Mesendoderm (in vitro differentiated cells): ENCODE results near the gene TCF12.

Source experiments
- DNase-seq: peaks from one replicate; pipeline ENCODE4 v3.0.0; 2013
- H2AK5ac ChIP-seq: 2 replicates; pipeline ENCODE4 v1.6.1; 2013; ENCODE audit warnings: low read length, inconsistent platforms
- H2BK120ac ChIP-seq: 2 replicates; pipeline ENCODE4 v1.6.1; 2013; ENCODE audit warnings: low read depth, mild to moderate bottlenecking, low read length, moderate library complexity, mixed read lengths
- H2BK15ac ChIP-seq: replicated peaks from 2 replicates; pipeline ENCODE4 v1.6.1; 2013; ENCODE audit warnings: low read depth, mild to moderate bottlenecking, moderate library complexity
- H2BK5ac ChIP-seq: 2 replicates; pipeline ENCODE4 v1.6.1; 2013; ENCODE audit warnings: low read length, inconsistent platforms
- H3K18ac ChIP-seq: 2 replicates; pipeline ENCODE4 v1.6.1; 2013; ENCODE audit warnings: mild to moderate bottlenecking, low read length, mixed read lengths
- H3K23ac ChIP-seq: one replicate; pipeline ENCODE4 v1.6.1; 2013; ENCODE audit warnings: low read length
- H3K27ac ChIP-seq: 2 replicates; pipeline ENCODE4 v1.5.1; 2013; ENCODE audit warnings: low read depth, mild to moderate bottlenecking, inconsistent platforms, low read length, moderate library complexity
- H3K27me3 ChIP-seq: 2 replicates; pipeline ENCODE4 v1.6.1; 2013; ENCODE audit warnings: low read length, control low read depth, mild to moderate bottlenecking, inconsistent platforms; ENCODE audit not compliant: insufficient read depth, poor library complexity
- H3K36me3 ChIP-seq: 2 replicates; pipeline ENCODE4 v1.6.1; 2013; ENCODE audit warnings: low read length, inconsistent platforms; ENCODE audit not compliant: control insufficient read depth, insufficient read depth
- H3K4ac ChIP-seq: one replicate; pipeline ENCODE4 v1.6.1; 2013; ENCODE audit warnings: low read depth, mild to moderate bottlenecking, low read length, moderate library complexity
- H3K4me1 ChIP-seq: 2 replicates; pipeline ENCODE4 v1.6.1; 2013; ENCODE audit warnings: low read depth, low read length, inconsistent platforms; ENCODE audit not compliant: control insufficient read depth
- H3K4me2 ChIP-seq: 2 replicates; pipeline ENCODE4 v1.6.1; 2013; ENCODE audit warnings: low read length
- H3K4me3 ChIP-seq: 2 replicates; pipeline ENCODE4 v1.5.1; 2013; ENCODE audit warnings: mild to moderate bottlenecking, low read length
- H3K56ac ChIP-seq: one replicate; pipeline ENCODE4 v1.6.1; 2013; ENCODE audit warnings: low read length
- H3K79me1 ChIP-seq: 2 replicates; pipeline ENCODE4 v1.6.1; 2013; ENCODE audit warnings: low read length, inconsistent platforms
- H3K79me2 ChIP-seq: 2 replicates; pipeline ENCODE4 v1.6.1; 2013; ENCODE audit warnings: mild to moderate bottlenecking, low read length; ENCODE audit not compliant: control insufficient read depth, insufficient read depth
- H3K9ac ChIP-seq: 2 replicates; pipeline ENCODE4 v1.6.1; 2013; ENCODE audit warnings: low read length, inconsistent platforms
- H4K5ac ChIP-seq: one replicate; pipeline ENCODE4 v1.6.1; 2013; ENCODE audit warnings: low read length
- H4K8ac ChIP-seq: one replicate; pipeline ENCODE4 v1.6.1; 2013; ENCODE audit warnings: low read depth, mild to moderate bottlenecking, control low read depth, low read length, moderate library complexity
- WGBS: extraction: QIAGEN DNeasy Blood & Tissue Kit; methylation state at CpG from one replicate; pipeline ENCODE4 v1.1.7; 2013; ENCODE audit warnings: low lambda C conversion rate, missing lambda C conversion rate; ENCODE audit not compliant: insufficient coverage; ENCODE audit errors: extremely low coverage; 5-methylcytosine and 5-hydroxymethylcytosine counted together

TCF12 gene

GRCh38 chr15:57217778-57218598 is 299.5 kb downstream of the TCF12 start:
- H3K79me2 ChIP-seq = no peaks in the 10 kb centered on the region
- no peaks in the 10 kb centered on the region for H3K27me3 ChIP-seq
- no peak overlapping the region for H4K8ac ChIP-seq
- no peak for DNase-seq
- no peak overlapping the region for H3K56ac ChIP-seq
- no peak overlapping the region for H3K23ac ChIP-seq
- H3K4me3 ChIP-seq = no peak overlapping the region
- H2BK120ac ChIP-seq = no peak overlapping the region
- H3K36me3 ChIP-seq = no peaks in the 10 kb centered on the region
- no peaks in the 10 kb centered on the region for H3K79me1 ChIP-seq
- H3K4me1 ChIP-seq = peaks cover 2% of the 10 kb centered on the region
- H3K9ac ChIP-seq = no peak overlapping the region
- no CpG with 5 or more reads among the region's 7 CpGs for WGBS
- H2BK15ac ChIP-seq = no peak overlapping the region
- H2AK5ac ChIP-seq = no peak overlapping the region
- no peak overlapping the region for H3K4ac ChIP-seq
- H4K5ac ChIP-seq = no peak overlapping the region
- H3K18ac ChIP-seq = no peak overlapping the region
- no peak overlapping the region for H3K4me2 ChIP-seq
- H3K27ac ChIP-seq = no peak overlapping the region
- no peak overlapping the region for H2BK5ac ChIP-seq

GRCh38 chr15:57218826-57219576 is 300.6 kb downstream of the TCF12 start:
- no peak overlapping the region for H3K4me3 ChIP-seq
- DNase-seq = peak; percentile 96
- H3K4me1 ChIP-seq = peaks cover 2% of the 10 kb centered on the region
- no peak overlapping the region for H3K56ac ChIP-seq
- H2AK5ac ChIP-seq = no peak overlapping the region
- no peak overlapping the region for H3K4ac ChIP-seq
- H3K36me3 ChIP-seq = no peaks in the 10 kb centered on the region
- no peaks in the 10 kb centered on the region for H3K27me3 ChIP-seq
- no peak overlapping the region for H3K27ac ChIP-seq
- H2BK5ac ChIP-seq = no peak overlapping the region
- no peak overlapping the region for H3K18ac ChIP-seq
- H4K8ac ChIP-seq = no peak overlapping the region
- H3K4me2 ChIP-seq = no peak overlapping the region
- no peak overlapping the region for H3K23ac ChIP-seq
- H2BK120ac ChIP-seq = no peak overlapping the region
- H3K9ac ChIP-seq = no peak overlapping the region
- WGBS = no CpG with 5 or more reads among the region's 2 CpGs
- no peaks in the 10 kb centered on the region for H3K79me2 ChIP-seq
- no peak overlapping the region for H2BK15ac ChIP-seq
- H4K5ac ChIP-seq = no peak overlapping the region
- H3K79me1 ChIP-seq = no peaks in the 10 kb centered on the region

GRCh38 chr15:57220205-57220604 is 301.8 kb downstream of the TCF12 start:
- Histone ChIP-seq H2BK15ac (no peak overlapping the region), H3K4me3 (no peak overlapping the region), H2AK5ac (no peak overlapping the region), H3K79me1 (no peaks in the 10 kb centered on the region), H3K23ac (no peak overlapping the region), H3K4me2 (no peak overlapping the region), H3K79me2 (no peaks in the 10 kb centered on the region), H3K9ac (no peak overlapping the region), H2BK5ac (no peak overlapping the region), H4K8ac (no peak overlapping the region), H2BK120ac (no peak overlapping the region), H3K18ac (no peak overlapping the region), H3K27ac (no peak overlapping the region), H3K4me1 (peaks cover 2% of the 10 kb centered on the region), H3K27me3 (no peaks in the 10 kb centered on the region), H3K56ac (no peak overlapping the region), H3K36me3 (no peaks in the 10 kb centered on the region), H4K5ac (no peak overlapping the region), H3K4ac (no peak overlapping the region)
- no CpG with 5 or more reads among the region's 2 CpGs for WGBS
- DNase-seq = no peak

- no peak overlapping the region for H3K4me3 ChIP-seq
- no peak overlapping the region for H3K9ac ChIP-seq
- no peaks in the 10 kb centered on the region for H3K36me3 ChIP-seq
- H3K27me3 ChIP-seq = no peaks in the 10 kb centered on the region
- no peak overlapping the region for H3K4me2 ChIP-seq
- DNase-seq = no peak
- no peak overlapping the region for H4K5ac ChIP-seq
- H2AK5ac ChIP-seq = no peak overlapping the region
- no peak overlapping the region for H3K56ac ChIP-seq
- no peak overlapping the region for H3K4ac ChIP-seq
- H3K18ac ChIP-seq = no peak overlapping the region
- no CpG with 5 or more reads among the region's 1 CpG for WGBS
- H3K79me1 ChIP-seq = no peaks in the 10 kb centered on the region
- H2BK5ac ChIP-seq = no peak overlapping the region
- no peak overlapping the region for H2BK120ac ChIP-seq
- no peaks in the 10 kb centered on the region for H3K79me2 ChIP-seq
- H3K27ac ChIP-seq = no peak overlapping the region
- H4K8ac ChIP-seq = no peak overlapping the region
- peaks cover 2% of the 10 kb centered on the region for H3K4me1 ChIP-seq
- H2BK15ac ChIP-seq = no peak overlapping the region
- H3K23ac ChIP-seq = no peak overlapping the region
Observed at GRCh38 chr15:57221134-57221533, 302.7 kb downstream of the TCF12 start.

GRCh38 chr15:57223345-57223744 is 304.9 kb downstream of the TCF12 start:
- Histone ChIP-seq H3K79me2 (no peaks in the 10 kb centered on the region), H3K9ac (no peak overlapping the region), H2BK5ac (no peak overlapping the region), H3K79me1 (no peaks in the 10 kb centered on the region), H2AK5ac (no peak overlapping the region), H3K18ac (no peak overlapping the region), H2BK120ac (no peak overlapping the region), H3K4ac (no peak overlapping the region), H4K8ac (no peak overlapping the region), H3K23ac (no peak overlapping the region), H3K27ac (no peak overlapping the region), H3K56ac (no peak overlapping the region), H3K4me1 (peaks cover 2% of the 10 kb centered on the region), H3K27me3 (no peaks in the 10 kb centered on the region), H3K4me3 (no peak overlapping the region), H3K36me3 (no peaks in the 10 kb centered on the region), H4K5ac (no peak overlapping the region), H3K4me2 (no peak overlapping the region), H2BK15ac (no peak overlapping the region)
- WGBS = no CpG with 5 or more reads among the region's 2 CpGs
- no peak for DNase-seq
